ENCODE results near the gene PRDM13. TPM values are rescaled to one million over a fixed set of nuclear protein-coding genes. Genes with fewer than 3 reads are reported as not detected.
A peak's percentile ranks its signal among the peaks of the same experiment; 100 is the strongest.

PRDM13 gene
- total and polyA plus RNA-seq, 2 of the 13 experiments (the other 11 are each of a cell fraction or from before 2014, with no cell fraction given): not detected

DNA sequence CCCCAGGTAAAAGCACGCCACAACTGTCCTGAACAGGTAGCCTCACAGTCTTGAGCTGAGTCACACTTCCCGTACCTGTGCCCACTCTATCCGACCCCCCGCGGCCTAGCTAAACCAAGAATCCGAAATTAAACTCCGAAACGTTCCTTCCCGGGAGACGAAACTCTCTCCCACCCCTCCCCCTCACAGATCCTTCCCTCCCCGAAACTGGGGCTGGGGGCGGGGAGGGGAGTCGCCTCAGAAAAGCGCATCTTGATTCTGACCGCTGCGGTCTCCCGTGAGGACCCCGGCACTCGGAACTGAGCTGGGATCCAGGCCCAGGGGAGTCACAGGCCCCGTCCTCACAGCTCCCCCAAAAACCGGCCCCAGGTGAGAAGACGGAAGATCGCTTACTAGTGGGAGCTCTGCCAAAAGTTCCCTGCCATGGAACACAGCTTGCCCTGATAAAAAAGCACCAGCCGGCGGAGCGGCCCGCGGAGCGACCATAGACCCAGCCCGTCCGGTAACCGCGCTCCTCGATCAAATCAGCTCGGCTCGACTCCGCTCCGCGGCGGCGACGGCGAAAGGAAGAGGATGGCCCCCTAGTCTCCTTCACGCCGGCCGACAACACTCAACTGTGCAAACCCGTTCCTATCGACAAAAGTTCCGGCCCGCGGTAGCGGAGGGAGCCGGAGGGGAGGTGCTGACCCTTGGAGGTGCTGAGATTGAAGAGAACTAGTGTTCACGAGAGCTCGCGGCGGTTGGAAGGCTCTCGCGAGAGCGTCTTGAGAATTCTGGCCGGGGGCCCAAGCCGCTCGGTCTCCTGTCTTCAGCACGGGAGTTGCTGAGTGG is 38.3 kb upstream of the PRDM13 start, which contains the start of gene CCNC (continued):
- TF ChIP-seq, protein P1, sequence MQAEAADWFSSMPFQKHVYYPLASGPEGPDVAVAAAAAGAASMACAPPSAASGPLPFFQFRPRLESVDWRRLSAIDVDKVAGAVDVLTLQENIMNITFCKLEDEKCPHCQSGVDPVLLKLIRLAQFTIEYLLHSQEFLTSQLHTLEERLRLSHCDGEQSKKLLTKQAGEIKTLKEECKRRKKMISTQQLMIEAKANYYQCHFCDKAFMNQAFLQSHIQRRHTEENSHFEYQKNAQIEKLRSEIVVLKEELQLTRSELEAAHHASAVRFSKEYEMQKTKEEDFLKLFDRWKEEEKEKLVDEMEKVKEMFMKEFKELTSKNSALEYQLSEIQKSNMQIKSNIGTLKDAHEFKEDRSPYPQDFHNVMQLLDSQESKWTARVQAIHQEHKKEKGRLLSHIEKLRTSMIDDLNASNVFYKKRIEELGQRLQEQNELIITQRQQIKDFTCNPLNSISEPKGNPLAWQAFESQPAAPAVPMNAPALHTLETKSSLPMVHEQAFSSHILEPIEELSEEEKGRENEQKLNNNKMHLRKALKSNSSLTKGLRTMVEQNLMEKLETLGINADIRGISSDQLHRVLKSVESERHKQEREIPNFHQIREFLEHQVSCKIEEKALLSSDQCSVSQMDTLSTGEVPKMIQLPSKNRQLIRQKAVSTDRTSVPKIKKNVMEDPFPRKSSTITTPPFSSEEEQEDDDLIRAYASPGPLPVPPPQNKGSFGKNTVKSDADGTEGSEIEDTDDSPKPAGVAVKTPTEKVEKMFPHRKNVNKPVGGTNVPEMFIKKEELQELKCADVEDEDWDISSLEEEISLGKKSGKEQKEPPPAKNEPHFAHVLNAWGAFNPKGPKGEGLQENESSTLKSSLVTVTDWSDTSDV (CRISPR knock-in tag; IDR thresholded peaks at IDR 0.05): 0 out of 2 replicates have a peak, but pooled peaks have one; percentile 72
- peak; percentile 90 for TF ChIP-seq ZNF264 (CRISPR knock-in tag; IDR thresholded peaks at IDR 0.05)
- TF ChIP-seq ZNF839 (CRISPR knock-in tag; IDR thresholded peaks at IDR 0.05; ENCODE audit: borderline replicate concordance): no peak; the same call in 1 of the 2 replicates
- TF ChIP-seq ZFP36 (IDR thresholded peaks at IDR 0.05; ENCODE audit: borderline replicate concordance, low read depth, low read length, partially characterized antibody): no peak
- TF ChIP-seq NR2C2 (CRISPR knock-in tag; IDR thresholded peaks at IDR 0.05; ENCODE audit: borderline replicate concordance): peak; percentile 89
- TF ChIP-seq ZNF547 (CRISPR knock-in tag; IDR thresholded peaks at IDR 0.05): no peak
- TF ChIP-seq, protein P2, sequence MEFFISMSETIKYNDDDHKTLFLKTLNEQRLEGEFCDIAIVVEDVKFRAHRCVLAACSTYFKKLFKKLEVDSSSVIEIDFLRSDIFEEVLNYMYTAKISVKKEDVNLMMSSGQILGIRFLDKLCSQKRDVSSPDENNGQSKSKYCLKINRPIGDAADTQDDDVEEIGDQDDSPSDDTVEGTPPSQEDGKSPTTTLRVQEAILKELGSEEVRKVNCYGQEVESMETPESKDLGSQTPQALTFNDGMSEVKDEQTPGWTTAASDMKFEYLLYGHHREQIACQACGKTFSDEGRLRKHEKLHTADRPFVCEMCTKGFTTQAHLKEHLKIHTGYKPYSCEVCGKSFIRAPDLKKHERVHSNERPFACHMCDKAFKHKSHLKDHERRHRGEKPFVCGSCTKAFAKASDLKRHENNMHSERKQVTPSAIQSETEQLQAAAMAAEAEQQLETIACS (CRISPR knock-in tag; IDR thresholded peaks at IDR 0.05): peak; percentile 57; the same call in 1 of the 2 replicates
- peak; percentile 59; the same call in 1 of the 2 replicates for TF ChIP-seq ARID2 (CRISPR knock-in tag; IDR thresholded peaks at IDR 0.05; ENCODE audit: borderline replicate concordance)
- TF ChIP-seq, protein P3, sequence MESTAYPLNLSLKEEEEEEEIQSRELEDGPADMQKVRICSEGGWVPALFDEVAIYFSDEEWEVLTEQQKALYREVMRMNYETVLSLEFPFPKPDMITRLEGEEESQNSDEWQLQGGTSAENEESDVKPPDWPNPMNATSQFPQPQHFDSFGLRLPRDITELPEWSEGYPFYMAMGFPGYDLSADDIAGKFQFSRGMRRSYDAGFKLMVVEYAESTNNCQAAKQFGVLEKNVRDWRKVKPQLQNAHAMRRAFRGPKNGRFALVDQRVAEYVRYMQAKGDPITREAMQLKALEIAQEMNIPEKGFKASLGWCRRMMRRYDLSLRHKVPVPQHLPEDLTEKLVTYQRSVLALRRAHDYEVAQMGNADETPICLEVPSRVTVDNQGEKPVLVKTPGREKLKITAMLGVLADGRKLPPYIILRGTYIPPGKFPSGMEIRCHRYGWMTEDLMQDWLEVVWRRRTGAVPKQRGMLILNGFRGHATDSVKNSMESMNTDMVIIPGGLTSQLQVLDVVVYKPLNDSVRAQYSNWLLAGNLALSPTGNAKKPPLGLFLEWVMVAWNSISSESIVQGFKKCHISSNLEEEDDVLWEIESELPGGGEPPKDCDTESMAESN (CRISPR knock-in tag; conservative IDR thresholded peaks at IDR 0.05): peak; percentile 95; the same call in 1 of the 2 replicates
- no peak for TF ChIP-seq WIZ (CRISPR knock-in tag; IDR thresholded peaks at IDR 0.05)
- TF ChIP-seq, protein P4, sequence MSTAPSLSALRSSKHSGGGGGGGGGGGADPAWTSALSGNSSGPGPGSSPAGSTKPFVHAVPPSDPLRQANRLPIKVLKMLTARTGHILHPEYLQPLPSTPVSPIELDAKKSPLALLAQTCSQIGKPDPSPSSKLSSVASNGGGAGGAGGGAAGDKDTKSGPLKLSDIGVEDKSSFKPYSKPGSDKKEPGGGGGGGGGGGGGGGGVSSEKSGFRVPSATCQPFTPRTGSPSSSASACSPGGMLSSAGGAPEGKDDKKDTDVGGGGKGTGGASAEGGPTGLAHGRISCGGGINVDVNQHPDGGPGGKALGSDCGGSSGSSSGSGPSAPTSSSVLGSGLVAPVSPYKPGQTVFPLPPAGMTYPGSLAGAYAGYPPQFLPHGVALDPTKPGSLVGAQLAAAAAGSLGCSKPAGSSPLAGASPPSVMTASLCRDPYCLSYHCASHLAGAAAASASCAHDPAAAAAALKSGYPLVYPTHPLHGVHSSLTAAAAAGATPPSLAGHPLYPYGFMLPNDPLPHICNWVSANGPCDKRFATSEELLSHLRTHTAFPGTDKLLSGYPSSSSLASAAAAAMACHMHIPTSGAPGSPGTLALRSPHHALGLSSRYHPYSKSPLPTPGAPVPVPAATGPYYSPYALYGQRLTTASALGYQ (CRISPR knock-in tag; IDR thresholded peaks at IDR 0.05): peak; percentile 75
- no peak for TF ChIP-seq ZNF879 (CRISPR knock-in tag; IDR thresholded peaks at IDR 0.05)
- TF ChIP-seq POGZ (CRISPR knock-in tag; IDR thresholded peaks at IDR 0.05): peak; percentile 99
- TF ChIP-seq MEIS1 (CRISPR knock-in tag; IDR thresholded peaks at IDR 0.05; ENCODE audit: borderline replicate concordance): no peak
- TF ChIP-seq ARNT2 (CRISPR knock-in tag; IDR thresholded peaks at IDR 0.05; ENCODE audit: low read depth): peak; percentile 91; the same call in 1 of the 2 replicates
- TF ChIP-seq PAX8 (CRISPR knock-in tag; IDR thresholded peaks at IDR 0.05; ENCODE audit: borderline replicate concordance): 0 out of 2 replicates have a peak, but pooled peaks have one; percentile 79
- TF ChIP-seq ZNF724P (CRISPR knock-in tag; IDR thresholded peaks at IDR 0.05; ENCODE audit: borderline replicate concordance): no peak
- TF ChIP-seq, protein P5, sequence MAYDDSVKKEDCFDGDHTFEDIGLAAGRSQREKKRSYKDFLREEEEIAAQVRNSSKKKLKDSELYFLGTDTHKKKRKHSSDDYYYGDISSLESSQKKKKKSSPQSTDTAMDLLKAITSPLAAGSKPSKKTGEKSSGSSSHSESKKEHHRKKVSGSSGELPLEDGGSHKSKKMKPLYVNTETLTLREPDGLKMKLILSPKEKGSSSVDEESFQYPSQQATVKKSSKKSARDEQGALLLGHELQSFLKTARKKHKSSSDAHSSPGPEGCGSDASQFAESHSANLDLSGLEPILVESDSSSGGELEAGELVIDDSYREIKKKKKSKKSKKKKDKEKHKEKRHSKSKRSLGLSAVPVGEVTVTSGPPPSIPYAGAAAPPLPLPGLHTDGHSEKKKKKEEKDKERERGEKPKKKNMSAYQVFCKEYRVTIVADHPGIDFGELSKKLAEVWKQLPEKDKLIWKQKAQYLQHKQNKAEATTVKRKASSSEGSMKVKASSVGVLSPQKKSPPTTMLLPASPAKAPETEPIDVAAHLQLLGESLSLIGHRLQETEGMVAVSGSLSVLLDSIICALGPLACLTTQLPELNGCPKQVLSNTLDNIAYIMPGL (CRISPR knock-in tag; IDR thresholded peaks at IDR 0.05; ENCODE audit: borderline replicate concordance in 1 of 2, low read depth in 1 of 2): peak; percentile 97

All from HepG2 (cell line).